OCI-LY1 (cell line): Measurements from ENCODE around the gene LIPF.

Experiments
- H2AFZ ChIP-seq: fragments of 200-600 bp; sonication (generic), shearing (Covaris generic); 2 replicates; pipeline ENCODE4 v1.6.0; 2014; ENCODE audit warnings: antibody characterized with exemption, mild to moderate bottlenecking, low read length
- H3F3A ChIP-seq: fragments of 200-600 bp; sonication (generic), shearing (Covaris generic); 2 replicates; pipeline ENCODE4 v1.6.0; 2014; ENCODE audit warnings: mild to moderate bottlenecking, antibody characterized with exemption, low read length, moderate library complexity; ENCODE audit not compliant: insufficient read depth
- H3K27ac ChIP-seq: fragments of 200-600 bp; sonication (generic); 2 replicates; pipeline ENCODE4 v1.5.1; 2014; ENCODE audit warnings: low read length, mixed run types, mild to moderate bottlenecking, low read depth; ENCODE audit not compliant: poor library complexity, severe bottlenecking
- H3K27me3 ChIP-seq: fragments of 200-600 bp; sonication (generic); 2 replicates; pipeline ENCODE4 v1.6.0; 2014; ENCODE audit warnings: antibody characterized with exemption, mild to moderate bottlenecking, low read length, moderate library complexity; ENCODE audit not compliant: insufficient read depth
- H3K36me3 ChIP-seq: fragments of 200-600 bp; sonication (generic); 2 replicates; pipeline ENCODE4 v1.6.1; 2014; ENCODE audit warnings: mild to moderate bottlenecking, antibody characterized with exemption, low read length, moderate library complexity, mixed read lengths; ENCODE audit not compliant: insufficient read depth
- H3K4me1 ChIP-seq: fragments of 200-600 bp; sonication (generic); 2 replicates; pipeline ENCODE4 v1.5.1; 2014; ENCODE audit warnings: mild to moderate bottlenecking, low read length, moderate library complexity; ENCODE audit not compliant: insufficient read depth, severe bottlenecking
- H3K4me2 ChIP-seq: fragments of 200-600 bp; sonication (generic), shearing (Covaris generic); 2 replicates; pipeline ENCODE4 v1.6.1; 2014; ENCODE audit warnings: low read length
- H3K4me3 ChIP-seq: fragments of 200-600 bp; sonication (generic); 2 replicates; pipeline ENCODE4 v1.5.1; 2014; ENCODE audit warnings: low read length, low read depth, mild to moderate bottlenecking, mixed read lengths; ENCODE audit not compliant: poor library complexity, severe bottlenecking
- H3K79me2 ChIP-seq: fragments of 200-600 bp; shearing (Covaris generic); 2 replicates; pipeline ENCODE4 v1.6.1; 2016; ENCODE audit warnings: mixed run types, low read length, mixed read lengths; ENCODE audit not compliant: insufficient read depth
- H3K9ac ChIP-seq: fragments of 200-600 bp; sonication (generic), shearing (Covaris generic); 2 replicates; pipeline ENCODE4 v1.6.1; 2014; ENCODE audit warnings: mild to moderate bottlenecking, low read length, mixed read lengths
- H3K9me2 ChIP-seq: fragments of 200-600 bp; sonication (generic), shearing (Covaris generic); 2 replicates; pipeline ENCODE4 v1.6.1; 2014; ENCODE audit warnings: low read depth, mild to moderate bottlenecking, low read length, mixed read lengths
- H3K9me3 ChIP-seq: fragments of 200-600 bp; shearing (Covaris generic); 2 replicates; pipeline ENCODE4 v1.6.1; 2014; ENCODE audit warnings: low read length, mixed read lengths
- H4K20me1 ChIP-seq: fragments of 200-600 bp; sonication (generic), shearing (Covaris generic); 2 replicates; pipeline ENCODE4 v1.6.0; 2016; ENCODE audit warnings: mild to moderate bottlenecking, low read length; ENCODE audit not compliant: insufficient read depth
- EZH2 ChIP-seq: fragments of 200-600 bp; sonication (generic), shearing (Covaris generic); IDR thresholded peaks from 2 replicates; pipeline ENCODE4 v1.8.0; 2017; ENCODE audit warnings: borderline replicate concordance, mixed run types, mild to moderate bottlenecking, antibody characterized with exemption, low read length, moderate library complexity, mixed read lengths
- TF ChIP-seq, protein P1 (sequence below): fragments of 200-600 bp; sonication (generic), shearing (Covaris generic); IDR thresholded peaks from 2 replicates; pipeline ENCODE4 v1.5.1; 2017; ENCODE audit warnings: mild to moderate bottlenecking, antibody characterized with exemption, low read length, moderate library complexity, mixed read lengths

Gene LIPF, protein sequence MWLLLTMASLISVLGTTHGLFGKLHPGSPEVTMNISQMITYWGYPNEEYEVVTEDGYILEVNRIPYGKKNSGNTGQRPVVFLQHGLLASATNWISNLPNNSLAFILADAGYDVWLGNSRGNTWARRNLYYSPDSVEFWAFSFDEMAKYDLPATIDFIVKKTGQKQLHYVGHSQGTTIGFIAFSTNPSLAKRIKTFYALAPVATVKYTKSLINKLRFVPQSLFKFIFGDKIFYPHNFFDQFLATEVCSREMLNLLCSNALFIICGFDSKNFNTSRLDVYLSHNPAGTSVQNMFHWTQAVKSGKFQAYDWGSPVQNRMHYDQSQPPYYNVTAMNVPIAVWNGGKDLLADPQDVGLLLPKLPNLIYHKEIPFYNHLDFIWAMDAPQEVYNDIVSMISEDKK

DNA sequence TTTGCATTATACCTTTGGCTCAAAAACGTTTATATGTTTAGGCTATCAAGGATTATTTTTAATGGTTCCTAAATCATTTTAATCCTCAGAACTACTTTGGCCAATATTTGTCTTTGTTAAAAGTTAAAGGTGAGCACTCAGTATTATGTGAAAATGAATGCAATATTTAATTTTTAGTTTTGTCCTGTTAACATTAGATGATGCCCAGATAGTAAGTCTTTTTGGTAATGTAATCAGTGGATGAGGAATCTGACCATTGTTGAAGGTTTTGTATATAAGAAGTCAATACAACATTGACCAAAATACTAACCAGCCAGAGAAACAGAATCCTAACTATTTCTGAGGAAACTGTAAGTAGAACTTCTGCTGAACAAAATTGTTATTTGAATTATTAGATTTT is at the start of gene LIPF:
Gene LIPF (plus strand): TSS at position 301 of the 400 bp plus-strand sequence. CDS start 2,856 bp downstream, outside the sequence.
- no peaks in the 10 kb centered on the region for H3K36me3 ChIP-seq
- H3K9me2 ChIP-seq: no peaks in the 10 kb centered on the region
- no peaks in the 10 kb centered on the region for H3K79me2 ChIP-seq
- no peaks in the 10 kb centered on the region for H3K27me3 ChIP-seq
- no peak within 1 kb of the TSS for H2AFZ ChIP-seq
- no peaks in the 10 kb centered on the region for H3K9me3 ChIP-seq
- H3K9ac ChIP-seq: no peak within 1 kb of the TSS
- H4K20me1 ChIP-seq: no peaks in the 10 kb centered on the region
- no peak within 1 kb of the TSS for H3K4me2 ChIP-seq
- no peak within 1 kb of the TSS for H3K4me3 ChIP-seq
- H3F3A ChIP-seq: no peaks in the 10 kb centered on the region
- H3K4me1 ChIP-seq: no peaks in the 10 kb centered on the region
- TF ChIP-seq, protein P1, sequence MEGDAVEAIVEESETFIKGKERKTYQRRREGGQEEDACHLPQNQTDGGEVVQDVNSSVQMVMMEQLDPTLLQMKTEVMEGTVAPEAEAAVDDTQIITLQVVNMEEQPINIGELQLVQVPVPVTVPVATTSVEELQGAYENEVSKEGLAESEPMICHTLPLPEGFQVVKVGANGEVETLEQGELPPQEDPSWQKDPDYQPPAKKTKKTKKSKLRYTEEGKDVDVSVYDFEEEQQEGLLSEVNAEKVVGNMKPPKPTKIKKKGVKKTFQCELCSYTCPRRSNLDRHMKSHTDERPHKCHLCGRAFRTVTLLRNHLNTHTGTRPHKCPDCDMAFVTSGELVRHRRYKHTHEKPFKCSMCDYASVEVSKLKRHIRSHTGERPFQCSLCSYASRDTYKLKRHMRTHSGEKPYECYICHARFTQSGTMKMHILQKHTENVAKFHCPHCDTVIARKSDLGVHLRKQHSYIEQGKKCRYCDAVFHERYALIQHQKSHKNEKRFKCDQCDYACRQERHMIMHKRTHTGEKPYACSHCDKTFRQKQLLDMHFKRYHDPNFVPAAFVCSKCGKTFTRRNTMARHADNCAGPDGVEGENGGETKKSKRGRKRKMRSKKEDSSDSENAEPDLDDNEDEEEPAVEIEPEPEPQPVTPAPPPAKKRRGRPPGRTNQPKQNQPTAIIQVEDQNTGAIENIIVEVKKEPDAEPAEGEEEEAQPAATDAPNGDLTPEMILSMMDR: no peak
- no peak for TF ChIP-seq EZH2
- no peak within 1 kb of the TSS for H3K27ac ChIP-seq

DNA sequence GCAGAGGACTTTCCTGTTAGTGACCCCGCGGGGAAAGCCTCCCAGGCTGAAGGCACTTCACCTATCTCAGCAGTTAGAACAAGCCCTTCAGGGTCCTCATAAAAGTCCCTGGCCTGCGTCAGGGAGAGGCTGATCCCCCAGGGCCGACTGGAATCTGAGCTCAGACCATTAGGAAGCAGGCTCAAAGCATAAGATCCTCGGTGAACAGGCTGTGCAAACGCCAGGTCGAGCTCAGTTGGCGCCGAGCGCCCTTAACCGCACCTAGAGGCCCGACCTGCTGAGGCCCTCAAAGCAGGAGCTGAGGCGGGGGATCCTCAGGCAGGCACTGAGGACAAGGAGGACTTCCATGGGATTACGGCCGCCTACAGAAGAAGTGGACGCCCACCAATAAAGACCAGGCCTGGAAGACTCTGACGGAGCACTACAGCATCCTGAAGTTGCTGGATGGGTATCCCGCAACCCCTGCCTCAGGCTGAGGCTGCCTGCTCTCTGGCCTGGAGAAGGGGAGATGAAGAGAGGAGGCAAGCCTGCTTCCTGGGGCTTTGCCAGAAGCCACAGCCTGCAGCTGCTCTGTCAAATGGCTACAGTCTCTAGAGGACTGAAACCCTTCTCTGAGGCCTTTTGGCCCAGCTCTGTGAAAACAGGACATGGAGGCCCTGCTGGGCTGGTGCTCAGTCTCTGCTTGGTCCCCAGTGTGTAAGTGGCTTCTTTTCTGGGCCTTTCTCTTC is 47.8 kb upstream of the LIPF start:
- no peak overlapping the region for H3K4me2 ChIP-seq
- no peaks in the 10 kb centered on the region for H3K79me2 ChIP-seq
- no peaks in the 10 kb centered on the region for H3K9me2 ChIP-seq
- H4K20me1 ChIP-seq: no peaks in the 10 kb centered on the region
- H3K27ac ChIP-seq: no peak overlapping the region
- H3F3A ChIP-seq: no peaks in the 10 kb centered on the region
- H3K9ac ChIP-seq: no peak overlapping the region
- no peaks in the 10 kb centered on the region for H3K27me3 ChIP-seq
- H3K4me3 ChIP-seq: no peak overlapping the region
- TF ChIP-seq EZH2: no peak
- TF ChIP-seq, protein P1: no peak
- H3K9me3 ChIP-seq: no peaks in the 10 kb centered on the region
- no peak overlapping the region for H2AFZ ChIP-seq
- no peaks in the 10 kb centered on the region for H3K4me1 ChIP-seq
- H3K36me3 ChIP-seq: no peaks in the 10 kb centered on the region

DNA sequence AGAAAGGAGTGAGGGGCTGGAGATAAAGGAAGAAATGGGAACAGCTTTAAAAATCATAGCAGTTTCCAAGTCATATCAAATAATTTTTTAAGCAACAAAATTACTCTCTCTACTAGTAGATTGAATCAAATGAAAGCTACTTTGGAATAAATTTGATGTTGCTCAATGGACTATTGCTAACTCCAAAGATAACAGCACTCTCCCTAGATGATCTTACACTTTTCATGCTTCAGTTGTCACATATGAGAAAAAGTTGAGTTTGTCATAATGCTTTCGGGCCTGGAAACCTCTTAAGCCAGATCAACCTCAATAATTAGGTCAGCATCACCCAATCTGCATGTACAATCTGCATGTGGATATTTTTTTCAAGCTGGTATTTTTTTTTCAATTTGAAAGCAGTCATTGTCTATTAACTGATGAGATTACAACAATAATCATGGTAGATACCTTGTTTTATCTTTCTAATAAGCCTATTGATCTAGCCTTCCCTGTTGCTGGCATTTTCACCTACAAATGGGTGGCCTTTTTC is 46.4 kb upstream of the LIPF start:
- Histone ChIP-seq H3K4me1 (no peaks in the 10 kb centered on the region), H3K79me2 (no peaks in the 10 kb centered on the region), H3K4me2 (no peak overlapping the region), H3K9me2 (no peaks in the 10 kb centered on the region), H3K9ac (no peak overlapping the region), H3K36me3 (no peaks in the 10 kb centered on the region), H3F3A (no peaks in the 10 kb centered on the region), H3K27me3 (no peaks in the 10 kb centered on the region), H4K20me1 (no peaks in the 10 kb centered on the region), H3K27ac (no peak overlapping the region), H2AFZ (no peak overlapping the region), H3K4me3 (no peak overlapping the region), H3K9me3 (no peaks in the 10 kb centered on the region)
- TF ChIP-seq, protein P1: no peak
- no peak for TF ChIP-seq EZH2
